ENCODE results near the gene AASDH. TPM values are rescaled to one million over a fixed set of nuclear protein-coding genes. Genes with fewer than 3 reads are reported as not detected.

The AASDH gene
- total RNA-seq, 1 donor = 16.9 TPM

DNA sequence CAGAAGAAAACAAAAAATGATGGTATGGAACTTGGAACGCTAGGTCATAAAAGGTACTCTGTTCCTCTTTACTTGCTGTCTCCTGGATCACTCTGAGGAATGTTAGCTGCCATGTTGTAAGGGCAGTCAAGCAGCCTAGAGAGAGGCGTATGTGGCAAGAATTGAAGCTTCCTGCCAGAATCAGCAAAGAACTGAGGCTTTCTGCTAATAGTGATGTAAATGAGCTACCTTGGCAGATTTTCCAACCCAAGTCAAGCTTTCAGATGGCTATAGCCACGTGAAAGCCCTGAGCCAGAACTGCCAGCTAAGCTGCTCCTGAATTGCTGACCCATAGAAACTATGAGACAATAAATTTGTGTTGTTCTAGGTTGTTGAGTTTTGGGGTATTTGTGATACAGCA is 38.7 kb downstream of the AASDH start:
- TF ChIP-seq, protein P1, sequence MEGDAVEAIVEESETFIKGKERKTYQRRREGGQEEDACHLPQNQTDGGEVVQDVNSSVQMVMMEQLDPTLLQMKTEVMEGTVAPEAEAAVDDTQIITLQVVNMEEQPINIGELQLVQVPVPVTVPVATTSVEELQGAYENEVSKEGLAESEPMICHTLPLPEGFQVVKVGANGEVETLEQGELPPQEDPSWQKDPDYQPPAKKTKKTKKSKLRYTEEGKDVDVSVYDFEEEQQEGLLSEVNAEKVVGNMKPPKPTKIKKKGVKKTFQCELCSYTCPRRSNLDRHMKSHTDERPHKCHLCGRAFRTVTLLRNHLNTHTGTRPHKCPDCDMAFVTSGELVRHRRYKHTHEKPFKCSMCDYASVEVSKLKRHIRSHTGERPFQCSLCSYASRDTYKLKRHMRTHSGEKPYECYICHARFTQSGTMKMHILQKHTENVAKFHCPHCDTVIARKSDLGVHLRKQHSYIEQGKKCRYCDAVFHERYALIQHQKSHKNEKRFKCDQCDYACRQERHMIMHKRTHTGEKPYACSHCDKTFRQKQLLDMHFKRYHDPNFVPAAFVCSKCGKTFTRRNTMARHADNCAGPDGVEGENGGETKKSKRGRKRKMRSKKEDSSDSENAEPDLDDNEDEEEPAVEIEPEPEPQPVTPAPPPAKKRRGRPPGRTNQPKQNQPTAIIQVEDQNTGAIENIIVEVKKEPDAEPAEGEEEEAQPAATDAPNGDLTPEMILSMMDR (IDR thresholded peaks at IDR 0.05; ENCODE audit: insufficient read depth, low read length) = no peak
- H3K4me3 ChIP-seq (ENCODE audit: low read depth, low read length) = no peak overlapping the region
- no peak for DNase-seq (ENCODE audit: low read depth)

DNA sequence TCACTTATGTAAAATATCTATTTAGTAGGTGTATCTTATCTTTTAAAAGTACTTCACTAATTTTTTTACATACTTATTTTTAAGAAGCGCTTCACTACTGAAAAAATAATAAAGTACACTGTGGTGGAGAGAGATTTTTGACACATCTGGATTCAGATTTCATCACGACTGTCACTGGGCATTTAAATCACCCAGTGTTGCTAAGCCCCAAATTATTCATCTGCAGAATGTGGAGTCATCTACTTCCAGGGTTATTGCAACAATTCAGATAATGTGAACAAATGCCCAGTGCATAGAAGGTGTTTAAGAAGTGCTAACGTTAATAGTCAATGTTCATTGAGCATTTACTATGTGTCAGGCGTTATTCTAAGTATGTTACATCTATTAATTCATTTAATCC is 41.8 kb downstream of the AASDH start:
- no peak for DNase-seq (ENCODE audit: low read depth)
- TF ChIP-seq, protein P1 (IDR thresholded peaks at IDR 0.05; ENCODE audit: insufficient read depth, low read length) = no peak

DNA sequence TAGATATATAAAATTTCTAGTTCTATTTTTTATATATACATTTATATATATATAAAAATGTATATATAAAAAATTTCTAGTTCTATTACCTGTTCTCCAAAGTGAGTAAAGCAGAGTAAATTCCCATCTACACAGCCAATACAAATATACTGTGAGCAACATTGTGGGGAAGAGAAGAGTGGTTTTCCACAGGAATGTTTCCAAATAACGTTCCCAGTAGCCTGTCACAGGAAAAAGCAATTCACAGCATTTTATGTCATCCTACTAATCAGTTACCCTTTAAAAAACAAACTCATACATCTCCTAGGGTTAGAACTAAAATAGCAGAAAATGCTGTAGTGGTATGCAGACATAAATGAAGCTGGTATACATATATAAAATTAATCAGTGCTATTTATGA is 44.5 kb downstream of the AASDH start:
- TF ChIP-seq, protein P1 (IDR thresholded peaks at IDR 0.05; ENCODE audit: insufficient read depth, low read length) = no peak
- H3K4me3 ChIP-seq (ENCODE audit: low read depth, low read length) = no peak overlapping the region
- DNase-seq (ENCODE audit: low read depth) = no peak

More for the DNA sequence above, 41.8 kb downstream of the AASDH start:
- no peak overlapping the region for H3K4me3 ChIP-seq (ENCODE audit: low read depth, low read length)

DNA sequence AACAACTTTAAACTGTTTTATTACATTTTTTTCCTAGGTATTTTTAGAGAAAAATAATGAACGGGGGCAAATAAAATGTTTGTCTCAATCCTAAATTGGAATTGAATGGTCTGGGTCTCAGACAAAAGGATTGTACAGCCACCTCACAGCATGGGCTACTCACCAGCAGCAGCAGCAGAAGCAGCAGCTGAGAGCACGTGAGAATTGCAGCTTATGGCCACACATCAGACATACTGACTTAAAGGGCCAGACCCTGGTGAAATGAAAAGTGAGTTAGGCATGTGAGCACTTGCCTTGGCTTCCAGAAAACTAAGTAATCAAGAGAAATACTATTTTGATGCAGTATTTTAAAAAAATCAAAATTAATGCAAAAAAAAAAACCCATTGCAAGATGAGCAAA is 56.6 kb downstream of the AASDH start:
- DNase-seq (ENCODE audit: low read depth) = no peak
- TF ChIP-seq, protein P1 (IDR thresholded peaks at IDR 0.05; ENCODE audit: insufficient read depth, low read length) = no peak
- no peak overlapping the region for H3K4me3 ChIP-seq (ENCODE audit: low read depth, low read length)

DNA sequence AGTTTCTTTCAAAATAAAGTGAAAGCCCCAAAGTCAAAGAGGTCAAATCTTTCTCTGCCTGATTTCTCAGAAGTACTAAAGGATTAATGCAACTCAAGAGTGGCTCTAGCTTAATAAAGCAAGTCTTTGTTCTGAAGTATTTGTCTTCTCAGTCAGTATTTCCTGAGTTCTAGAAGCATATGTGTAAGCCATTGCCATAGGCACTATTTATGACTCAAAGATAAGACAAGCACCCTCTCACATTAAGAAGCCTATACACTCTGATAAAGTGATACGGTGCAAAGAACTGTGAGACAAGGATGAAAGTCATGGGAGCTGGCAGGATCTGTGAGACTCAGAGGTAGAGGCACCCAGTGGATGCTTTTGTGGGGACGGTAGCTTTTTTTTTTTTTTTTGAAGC is 60.9 kb downstream of the AASDH start:
- no peak for DNase-seq (ENCODE audit: low read depth)
- H3K4me3 ChIP-seq (ENCODE audit: low read depth, low read length) = no peak overlapping the region
- TF ChIP-seq, protein P1 (IDR thresholded peaks at IDR 0.05; ENCODE audit: insufficient read depth, low read length) = no peak

DNA sequence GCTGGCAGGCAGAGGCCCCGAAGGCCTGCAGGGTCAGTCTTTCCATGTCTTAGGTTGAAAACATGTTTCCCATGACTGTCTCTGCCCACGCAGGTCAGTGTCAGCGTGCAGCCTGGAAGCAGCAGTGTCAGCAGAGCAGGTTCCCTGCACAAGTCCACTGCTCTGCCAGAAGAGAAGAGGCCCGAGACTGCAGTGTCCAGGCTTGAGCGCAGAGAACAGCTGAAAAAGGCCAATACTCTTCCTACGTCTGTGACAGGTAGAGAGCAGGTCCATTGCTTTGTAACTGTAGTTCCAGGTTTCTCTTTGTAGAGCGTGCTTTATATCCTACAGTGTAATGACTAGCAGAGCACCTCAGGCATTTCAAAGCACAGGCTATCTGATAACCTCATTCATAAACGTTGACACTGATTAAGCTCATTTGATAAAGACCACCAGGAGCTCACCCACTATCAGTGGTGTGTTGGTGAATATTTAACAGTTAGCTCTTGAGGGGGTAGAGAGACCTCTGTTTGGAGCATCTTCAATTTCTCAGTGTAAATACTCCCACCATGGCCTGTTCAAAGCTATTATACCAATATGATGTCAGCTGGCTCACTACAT is 63.2 kb downstream of the AASDH start:
- no peak overlapping the region for H3K4me3 ChIP-seq (ENCODE audit: low read depth, low read length)
- DNase-seq (ENCODE audit: low read depth) = no peak
- TF ChIP-seq, protein P1 (IDR thresholded peaks at IDR 0.05; ENCODE audit: insufficient read depth, low read length) = no peak

DNA sequence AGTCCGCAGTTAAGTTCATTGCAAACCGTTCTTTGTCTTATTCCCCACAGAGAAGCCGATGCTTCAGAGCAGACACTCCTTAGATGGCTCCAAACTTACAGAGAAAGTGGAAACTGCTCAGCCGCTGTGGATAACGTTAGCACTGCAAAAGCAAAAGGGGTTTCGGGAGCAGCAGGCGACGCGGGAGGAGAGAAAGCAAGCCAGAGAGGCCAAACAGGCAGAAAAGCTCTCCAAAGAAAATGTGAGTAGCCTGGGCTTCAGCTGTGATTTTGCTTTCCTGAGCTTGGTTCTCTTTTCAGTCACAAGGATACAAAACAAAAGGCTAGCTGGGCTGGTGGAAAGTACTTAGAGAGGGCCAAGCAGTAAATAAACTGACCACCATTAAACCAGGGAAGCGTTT is 64.0 kb downstream of the AASDH start:
- DNase-seq (ENCODE audit: low read depth) = no peak
- TF ChIP-seq, protein P1 (IDR thresholded peaks at IDR 0.05; ENCODE audit: insufficient read depth, low read length) = no peak
- H3K4me3 ChIP-seq (ENCODE audit: low read depth, low read length) = no peak overlapping the region

Data from fibroblast of the aortic adventitia (primary cell).